Measurements from ENCODE around the gene CYBC1.

- TF ChIP-seq ZBTB20 (tag by site-specific recombination; IDR thresholded peaks at IDR 0.05) (no peak), CTCF (tag by site-specific recombination; IDR thresholded peaks at IDR 0.05) (no peak), ZNF26 (tag by site-specific recombination; IDR thresholded peaks at IDR 0.05) (no peak), ZNF660 (tag by site-specific recombination; IDR thresholded peaks at IDR 0.05) (no peak), IKZF3 (tag by site-specific recombination; IDR thresholded peaks at IDR 0.05) (no peak)
Measured at GRCh38 chr17:82465023-82465603, 14.6 kb upstream of the CYBC1 start.
